Forelimb muscle (tissue), 1 donor: ENCODE measurements around the gene VIPR2. TPM values are rescaled to one million over a fixed set of nuclear protein-coding genes. Genes with fewer than 3 reads are reported as not detected.

Experiments used
- DNase-seq: peaks from one replicate; pipeline ENCODE4 v3.0.0-alpha.2; 2013; ENCODE audit warnings: low read depth
- polyA plus RNA-seq: library from polyadenylated mRNA; unstranded; fragments of 120-200 nt; gene quantifications from one replicate; pipeline ENCODE4 v1.2.1, GENCODE V29; 2013; ENCODE audit not compliant: insufficient read length

Gene VIPR2
- polyA plus RNA-seq, 1 donor, result 9.4 TPM

- no peak for DNase-seq
These were observed 13.6 kb upstream of the VIPR2 start for GRCh38 chr7:159158125-159158887.

GRCh38 chr7:159157714-159158113, 13.0 kb upstream of the VIPR2 start:
- no peak for DNase-seq

- no peak for DNase-seq
These were observed 12.0 kb upstream of the VIPR2 start for GRCh38 chr7:159156436-159157245.

GRCh38 chr7:159155410-159155809, 10.7 kb upstream of the VIPR2 start:
- no peak for DNase-seq

- DNase-seq, result no peak
These were observed 9.6 kb upstream of the VIPR2 start for GRCh38 chr7:159154243-159154642.

GRCh38 chr7:159153511-159153910, 8.8 kb upstream of the VIPR2 start:
- no peak for DNase-seq

GRCh38 chr7:159152816-159153215, 8.1 kb upstream of the VIPR2 start:
- DNase-seq, result no peak

GRCh38 chr7:159151231-159151630, 6.6 kb upstream of the VIPR2 start:
- DNase-seq, result no peak

GRCh38 chr7:159149488-159149887, 4.8 kb upstream of the VIPR2 start:
- no peak for DNase-seq

- no peak for DNase-seq
These were observed 4.0 kb upstream of the VIPR2 start for GRCh38 chr7:159148430-159149395.

GRCh38 chr7:159147687-159148086, 3.0 kb upstream of the VIPR2 start:
- no peak for DNase-seq

GRCh38 chr7:159147246-159147645, 2.6 kb upstream of the VIPR2 start:
- no peak for DNase-seq

- DNase-seq, result no peak
These were observed 1.6 kb upstream of the VIPR2 start for GRCh38 chr7:159146084-159146858.

- DNase-seq, result no peak
These were observed 806 bp upstream of the VIPR2 start for GRCh38 chr7:159145490-159145855.

- no peak for DNase-seq
These were observed 598 bp downstream of the VIPR2 start for GRCh38 chr7:159143780-159144757.

GRCh38 chr7:159142730-159143129, 1.9 kb downstream of the VIPR2 start:
- no peak for DNase-seq

- DNase-seq, result no peak
These were observed 2.5 kb downstream of the VIPR2 start for GRCh38 chr7:159142199-159142598.

GRCh38 chr7:159141660-159142059, 3.0 kb downstream of the VIPR2 start:
- DNase-seq, result no peak

- no peak for DNase-seq
These were observed 3.5 kb downstream of the VIPR2 start for GRCh38 chr7:159141167-159141566.
